Large intestine (tissue), 12 donors: ENCODE data around the gene IRF2BPL. TPM values are rescaled to one million over a fixed set of nuclear protein-coding genes. Genes with fewer than 3 reads are reported as not detected.

Source experiments
- DNase-seq, 2 donors: peaks; one replicate each; pipeline versions ENCODE4 v3.0.0 to v3.0.0-alpha.2; 2013
- H3K27ac ChIP-seq: one replicate; pipeline ENCODE4 v1.5.1; 2013; ENCODE audit warnings: low read length
- H3K27me3 ChIP-seq: 2 replicates; pipeline ENCODE4 v1.6.1; 2013; ENCODE audit warnings: low read length; ENCODE audit not compliant: control insufficient read depth, insufficient read depth
- H3K36me3 ChIP-seq: 2 replicates; pipeline ENCODE4 v1.6.1; 2013; ENCODE audit warnings: low read length; ENCODE audit not compliant: control insufficient read depth, insufficient read depth
- H3K4me1 ChIP-seq: one replicate; pipeline ENCODE4 v1.6.1; 2013; ENCODE audit warnings: low read length; ENCODE audit not compliant: control insufficient read depth, insufficient read depth
- H3K4me3 ChIP-seq: one replicate; pipeline ENCODE4 v1.5.1; 2013; ENCODE audit warnings: low read length
- H3K9me3 ChIP-seq: one replicate; pipeline ENCODE4 v1.6.1; 2013; ENCODE audit warnings: mild to moderate bottlenecking, low read depth, low read length, moderate library complexity; ENCODE audit not compliant: control insufficient read depth
- WGBS: methylation state at CpG from one replicate; pipeline ENCODE4 v1.1.5; 2013; ENCODE audit warnings: low lambda C conversion rate; ENCODE audit not compliant: insufficient coverage; 5-methylcytosine and 5-hydroxymethylcytosine counted together
- long read RNA-seq, 11 donors: transcript quantifications; one replicate each; lab custom pipeline, GENCODE V29; 2026
- polyA plus RNA-seq: library from polyadenylated mRNA; unstranded; fragments of 120-200 nt; gene quantifications from one replicate; pipeline ENCODE4 v1.2.1, GENCODE V29; 2013

Gene IRF2BPL
- 19.4 TPM for polyA plus RNA-seq
- long read RNA-seq, donor 1, full-length matches to known transcripts: 34 of 34 reads
- long read RNA-seq, donor 1, partial matches to known transcripts: 0 of 34 reads
- long read RNA-seq, donor 1, other reads (novel, unspliced or antisense): 0 of 34 reads
- long read RNA-seq, donor 2, full-length matches to known transcripts: 61 of 61 reads
- long read RNA-seq, donor 2, partial matches to known transcripts: 0 of 61 reads
- long read RNA-seq, donor 2, other reads (novel, unspliced or antisense): 0 of 61 reads
- long read RNA-seq, donor 3: 0 reads
- long read RNA-seq, donor 4, full-length matches to known transcripts: 4 of 4 reads
- long read RNA-seq, donor 4, partial matches to known transcripts: 0 of 4 reads
- long read RNA-seq, donor 4, other reads (novel, unspliced or antisense): 0 of 4 reads
- long read RNA-seq, donor 5, full-length matches to known transcripts: 63 of 63 reads
- long read RNA-seq, donor 5, partial matches to known transcripts: 0 of 63 reads
- long read RNA-seq, donor 5, other reads (novel, unspliced or antisense): 0 of 63 reads
- long read RNA-seq, donor 6, full-length matches to known transcripts: 65 of 65 reads
- long read RNA-seq, donor 6, partial matches to known transcripts: 0 of 65 reads
- long read RNA-seq, donor 6, other reads (novel, unspliced or antisense): 0 of 65 reads
- long read RNA-seq, donor 7, full-length matches to known transcripts: 47 of 47 reads
- long read RNA-seq, donor 7, partial matches to known transcripts: 0 of 47 reads
- long read RNA-seq, donor 7, other reads (novel, unspliced or antisense): 0 of 47 reads
- long read RNA-seq, donor 8, full-length matches to known transcripts: 71 of 71 reads
- long read RNA-seq, donor 8, partial matches to known transcripts: 0 of 71 reads
- long read RNA-seq, donor 8, other reads (novel, unspliced or antisense): 0 of 71 reads
- long read RNA-seq, donor 9, full-length matches to known transcripts: 32 of 32 reads
- long read RNA-seq, donor 9, partial matches to known transcripts: 0 of 32 reads
- long read RNA-seq, donor 9, other reads (novel, unspliced or antisense): 0 of 32 reads
- long read RNA-seq, donor 10, full-length matches to known transcripts: 43 of 43 reads
- long read RNA-seq, donor 10, partial matches to known transcripts: 0 of 43 reads
- long read RNA-seq, donor 10, other reads (novel, unspliced or antisense): 0 of 43 reads
- long read RNA-seq, donor 11, full-length matches to known transcripts: 51 of 51 reads
- long read RNA-seq, donor 11, partial matches to known transcripts: 0 of 51 reads
- long read RNA-seq, donor 11, other reads (novel, unspliced or antisense): 0 of 51 reads

DNA sequence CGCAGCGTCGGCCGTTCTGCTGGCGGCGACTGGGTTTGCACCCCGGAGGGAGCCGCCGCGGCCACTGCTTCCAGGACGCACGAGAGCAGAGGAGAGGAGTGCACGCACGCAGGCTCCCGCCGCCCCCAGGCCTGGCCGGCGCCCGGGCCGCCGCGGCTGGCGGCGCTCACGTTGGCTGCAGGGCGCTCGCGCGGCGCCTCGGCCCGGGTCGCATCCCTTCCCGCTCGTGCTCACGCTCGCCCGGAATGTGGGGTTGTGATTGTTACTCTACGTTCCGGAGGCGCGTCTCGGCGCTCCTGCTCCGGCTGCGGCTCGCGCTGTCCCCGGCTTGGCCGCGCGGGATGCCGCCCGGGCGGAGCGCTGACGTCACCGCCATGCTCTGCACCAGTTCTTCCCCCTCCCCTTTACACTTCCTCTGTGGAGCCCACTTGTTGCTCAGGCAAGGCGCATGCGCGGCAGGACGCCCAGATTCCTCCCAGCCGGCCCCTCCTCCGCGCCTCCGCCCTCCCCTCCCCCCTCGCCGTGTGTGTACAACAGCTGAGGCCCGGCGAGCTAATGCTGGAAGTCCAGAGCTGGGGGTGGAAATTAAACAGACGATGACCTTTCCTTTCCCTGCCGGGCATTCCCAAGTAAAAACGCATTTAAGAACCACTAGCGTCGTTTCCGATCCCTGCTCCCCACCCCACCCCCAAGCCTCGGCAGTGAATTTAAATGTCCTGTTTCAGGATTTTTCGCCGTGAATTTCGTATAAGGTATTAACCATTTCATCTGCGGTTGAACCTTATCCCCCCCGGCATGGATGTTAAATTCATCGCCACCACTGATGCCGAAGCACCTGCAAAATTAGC, at the start of gene IRF2BPL:
IRF2BPL (minus strand) TSS at position 325 of the 848 bp plus-strand sequence. CDS start 916 bp downstream, outside the sequence.
- H3K4me3 ChIP-seq: peak within 1 kb of the TSS; percentile 78
- H3K27me3 ChIP-seq: no peaks in the 10 kb centered on the region
- H3K4me1 ChIP-seq: peaks cover 57% of the 10 kb centered on the region
- peak; percentile 97 for DNase-seq
- peaks cover 12% of the 10 kb centered on the region for H3K9me3 ChIP-seq
- WGBS: 0% methylated on average over 2 of the region's 84 CpGs
- H3K27ac ChIP-seq: peak within 1 kb of the TSS; percentile 98
- H3K36me3 ChIP-seq: peaks cover 7% of the 10 kb centered on the region

DNA sequence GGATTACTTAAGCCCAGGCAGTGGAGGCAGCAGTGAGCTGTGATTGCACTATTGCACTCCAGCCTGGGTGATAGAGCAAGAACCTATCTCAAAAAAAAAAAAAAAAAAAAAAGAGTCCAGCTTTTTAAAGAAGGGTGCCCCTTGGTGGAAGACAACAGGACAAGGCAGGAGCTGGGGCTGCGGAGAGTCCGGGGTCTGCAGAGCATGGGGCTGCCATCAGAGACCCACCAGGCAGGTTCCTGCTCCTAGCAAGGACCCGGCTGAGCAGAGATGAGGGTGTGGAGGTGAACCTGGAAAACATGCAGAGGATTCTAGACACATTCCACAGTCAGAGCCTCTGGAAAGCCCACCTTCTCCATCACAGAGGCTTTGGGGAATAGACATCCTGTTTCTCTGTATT, 48.5 kb upstream of the IRF2BPL start:
- H3K9me3 ChIP-seq: no peaks in the 10 kb centered on the region
- no peaks in the 10 kb centered on the region for H3K4me1 ChIP-seq
- no peak overlapping the region for H3K4me3 ChIP-seq
- H3K36me3 ChIP-seq: no peaks in the 10 kb centered on the region
- WGBS: no CpG with 5 or more reads among the region's 3 CpGs
- no peak for DNase-seq
- H3K27me3 ChIP-seq: no peaks in the 10 kb centered on the region
- H3K27ac ChIP-seq: peak overlapping the region; percentile 32

DNA sequence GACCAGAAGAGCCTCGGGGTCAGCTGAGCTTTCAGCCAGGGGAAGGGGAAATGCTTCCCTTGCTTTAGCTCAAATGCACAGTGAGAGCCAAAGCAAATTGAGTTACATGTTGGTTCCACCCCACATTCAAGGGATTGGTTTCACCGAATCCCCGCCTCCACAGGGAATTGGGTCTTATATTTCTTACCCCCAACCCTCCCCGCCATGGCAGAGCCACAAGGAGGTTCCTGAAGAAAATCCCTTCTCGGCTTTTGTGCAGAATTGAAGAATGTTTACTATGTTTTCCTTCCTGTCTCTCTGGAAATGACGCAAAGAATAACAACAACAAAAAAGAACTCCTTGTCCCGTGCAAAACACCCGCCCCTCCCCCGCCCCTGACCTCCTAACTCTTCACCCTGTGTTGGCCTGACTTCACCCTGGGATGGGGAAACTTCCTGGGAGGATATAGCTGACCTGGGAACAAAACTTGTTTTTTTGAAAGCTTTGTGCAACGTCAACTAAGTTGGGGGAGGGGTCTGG, 47.7 kb upstream of the IRF2BPL start:
- Histone ChIP-seq H3K36me3 (no peaks in the 10 kb centered on the region), H3K4me3 (no peak overlapping the region)

DNA sequence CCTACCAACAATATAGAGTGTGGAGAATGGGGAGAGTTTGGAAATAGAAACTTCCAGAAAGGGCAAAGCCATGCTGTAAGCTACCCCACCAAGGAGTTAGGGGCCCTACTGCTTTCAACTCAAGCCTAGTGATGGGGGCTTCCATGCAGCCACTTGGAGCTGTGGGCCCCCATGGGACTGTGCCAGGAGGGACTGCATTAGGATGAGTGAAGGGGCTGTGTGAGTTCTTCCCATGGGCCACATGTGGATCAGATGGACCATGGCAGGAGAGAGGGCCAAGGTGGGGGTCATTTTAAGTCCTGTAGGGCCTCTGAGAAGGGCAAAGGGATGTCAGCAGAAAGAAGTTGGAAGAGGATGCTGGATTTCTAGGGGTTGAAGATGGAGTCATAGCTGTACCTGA, 46.5 kb upstream of the IRF2BPL start:
- Histone ChIP-seq H3K4me1 (no peaks in the 10 kb centered on the region), H3K9me3 (no peaks in the 10 kb centered on the region), H3K27me3 (no peaks in the 10 kb centered on the region), H3K4me3 (no peak overlapping the region), H3K27ac (no peak overlapping the region), H3K36me3 (no peaks in the 10 kb centered on the region)
- no peak for DNase-seq

More for the DNA sequence above, 47.7 kb upstream of the IRF2BPL start:
- H3K27me3 ChIP-seq: no peaks in the 10 kb centered on the region
- DNase-seq: peak in 1 of 2 donors; percentile 44
- no peaks in the 10 kb centered on the region for H3K4me1 ChIP-seq
- no peaks in the 10 kb centered on the region for H3K9me3 ChIP-seq
- WGBS: no CpG with 5 or more reads among the region's 10 CpGs
- H3K27ac ChIP-seq: peak overlapping the region; percentile 32

DNA sequence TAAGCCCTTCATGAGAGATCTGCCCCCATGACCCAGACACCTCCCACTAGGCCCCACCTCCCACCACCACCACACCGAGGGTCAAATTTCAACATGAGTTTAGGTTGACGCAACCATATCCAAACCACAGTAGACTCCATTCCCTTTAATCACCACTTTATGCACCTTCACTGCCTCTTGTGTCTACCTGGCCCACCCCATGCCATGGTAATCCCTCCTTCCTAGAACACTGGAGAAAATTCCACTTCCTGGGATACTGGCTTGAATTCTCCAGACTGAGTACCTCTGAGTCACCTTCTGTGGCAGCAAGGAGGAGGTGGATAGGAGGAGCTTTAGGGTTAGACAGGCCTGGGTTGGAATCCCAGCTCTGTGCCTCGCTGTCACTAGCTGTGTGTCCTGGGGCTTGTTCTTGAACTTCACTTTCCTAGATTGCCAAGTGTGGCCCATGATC, 43.5 kb upstream of the IRF2BPL start:
- no peak for DNase-seq
- Histone ChIP-seq H3K27me3 (no peaks in the 10 kb centered on the region), H3K4me3 (no peak overlapping the region), H3K9me3 (no peaks in the 10 kb centered on the region), H3K4me1 (peaks cover 4% of the 10 kb centered on the region), H3K27ac (no peak overlapping the region), H3K36me3 (no peaks in the 10 kb centered on the region)
- WGBS: no CpG with 5 or more reads among the region's 3 CpGs

DNA sequence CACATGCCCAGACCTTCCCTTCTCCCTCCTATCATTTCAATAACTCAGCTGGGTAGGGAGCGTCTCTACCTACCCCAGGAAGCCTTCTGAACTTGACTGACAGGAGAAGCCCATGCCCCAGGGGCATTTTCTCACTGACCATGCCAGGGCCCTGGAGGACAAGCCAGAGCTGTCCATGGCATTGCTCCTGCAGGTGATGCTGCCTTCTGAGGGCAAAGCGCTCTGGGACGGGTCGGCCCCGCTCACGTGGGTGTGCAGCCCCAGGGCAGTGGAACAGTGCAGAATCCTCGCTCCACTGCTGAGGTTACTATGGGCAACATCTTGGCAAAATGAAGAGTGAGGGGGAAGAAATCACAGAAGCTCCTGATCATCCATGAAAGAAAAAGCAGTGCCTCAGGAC, 41.0 kb upstream of the IRF2BPL start:
- no peaks in the 10 kb centered on the region for H3K36me3 ChIP-seq
- H3K27ac ChIP-seq: no peak overlapping the region
- H3K4me1 ChIP-seq: peaks cover 9% of the 10 kb centered on the region
- no peak overlapping the region for H3K4me3 ChIP-seq
- no CpG with 5 or more reads among the region's 7 CpGs for WGBS
- H3K9me3 ChIP-seq: no peaks in the 10 kb centered on the region
- no peak for DNase-seq
- no peaks in the 10 kb centered on the region for H3K27me3 ChIP-seq

DNA sequence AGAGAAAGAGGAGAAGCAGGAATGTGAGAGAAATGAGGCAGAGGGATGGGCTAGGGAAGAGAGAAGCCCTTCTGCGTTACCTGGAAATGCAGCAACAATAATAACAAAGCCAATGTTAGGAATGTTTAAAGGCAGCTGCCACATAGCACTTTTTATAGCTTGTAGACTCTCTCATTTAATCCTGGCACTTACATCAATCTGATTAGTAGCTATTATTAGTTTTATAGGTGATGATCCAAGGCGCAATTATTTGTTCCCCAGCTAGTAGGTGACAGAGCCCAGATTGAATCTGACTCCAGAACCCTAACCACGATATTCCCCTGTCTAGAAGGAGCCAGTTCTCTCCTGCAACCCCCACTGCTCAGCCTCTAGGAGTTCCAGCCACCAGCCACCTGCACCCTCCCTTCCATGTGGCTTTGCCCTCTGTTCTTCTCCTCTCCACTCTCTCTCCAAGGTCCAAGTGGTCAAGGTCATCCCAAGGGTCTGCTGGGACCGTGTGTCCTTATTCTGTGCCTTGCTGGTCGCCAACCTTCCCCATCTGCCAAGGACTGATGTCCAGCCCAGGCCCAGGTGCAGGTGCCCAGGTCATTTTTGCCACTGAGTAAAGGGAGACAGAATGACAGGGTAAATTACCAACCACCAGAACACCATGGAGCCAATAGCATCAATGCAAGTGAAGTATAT, 40.2 kb upstream of the IRF2BPL start:
- WGBS: no CpG with 5 or more reads among the region's 5 CpGs
- no peak for DNase-seq
- Histone ChIP-seq H3K4me1 (peaks cover 9% of the 10 kb centered on the region), H3K4me3 (no peak overlapping the region), H3K36me3 (no peaks in the 10 kb centered on the region), H3K27me3 (no peaks in the 10 kb centered on the region), H3K9me3 (no peaks in the 10 kb centered on the region), H3K27ac (no peak overlapping the region)

DNA sequence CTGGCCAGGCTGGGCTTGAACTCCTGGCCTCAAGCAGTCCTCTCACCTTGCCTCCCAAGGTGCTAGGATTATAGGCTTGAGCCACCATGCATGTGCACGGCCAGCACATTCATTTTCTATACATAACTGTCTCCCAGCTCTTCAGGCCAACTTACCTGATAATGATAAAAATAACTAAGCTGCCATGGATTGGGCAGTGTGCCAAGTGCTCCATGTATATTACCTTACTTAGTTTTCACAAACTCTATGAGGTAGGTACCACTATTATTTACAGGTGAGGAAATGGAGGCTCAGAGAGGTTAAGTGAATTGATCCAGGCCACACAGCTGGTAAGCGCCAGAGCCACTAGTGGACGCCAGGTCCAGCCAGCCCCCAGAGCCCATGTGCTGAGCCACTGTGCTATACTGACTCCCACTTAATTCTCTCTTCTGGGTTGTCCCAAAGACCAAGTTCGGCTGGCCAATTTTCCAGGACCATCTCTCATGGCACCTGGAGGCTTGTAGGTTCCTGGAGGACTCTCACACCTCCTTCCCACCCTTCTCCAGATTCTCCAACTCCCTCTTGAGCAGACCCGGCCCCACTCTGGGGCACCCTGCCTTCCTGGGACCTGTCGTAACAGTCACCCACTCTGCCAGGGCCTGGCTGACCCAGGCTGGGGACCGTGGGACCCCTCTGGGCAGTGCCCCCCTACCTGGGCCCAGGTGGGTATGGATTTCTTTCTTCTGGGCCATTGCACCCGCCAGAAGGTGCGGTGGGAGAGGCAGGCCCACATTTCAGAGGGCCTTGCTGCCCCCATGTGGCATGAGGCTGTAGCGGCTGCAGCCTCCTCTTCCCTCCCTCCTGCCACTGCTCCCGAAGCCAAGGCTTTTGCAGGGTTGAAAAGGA, 39.4 kb upstream of the IRF2BPL start:
- Histone ChIP-seq H3K9me3 (no peaks in the 10 kb centered on the region), H3K27me3 (no peaks in the 10 kb centered on the region), H3K36me3 (no peaks in the 10 kb centered on the region), H3K27ac (no peak overlapping the region), H3K4me1 (peaks cover 9% of the 10 kb centered on the region), H3K4me3 (no peak overlapping the region)
- 80% methylated on average over 1 of the region's 11 CpGs for WGBS
- DNase-seq: peak; percentile 63 to 65
